IPS-18c (cell line): ENCODE results near the gene ZNF311.

Source experiments
- H3K4me3 ChIP-seq: 2 replicates; pipeline ENCODE4 v1.7.0; 2013; ENCODE audit warnings: low read depth, mild to moderate bottlenecking, low read length, moderate library complexity; ENCODE audit not compliant: insufficient read depth
- H3K9me3 ChIP-seq: one replicate; pipeline ENCODE4 v1.6.1; 2013; ENCODE audit warnings: mild to moderate bottlenecking, low read length, moderate library complexity; ENCODE audit not compliant: control insufficient read depth, insufficient read depth

The ZNF311 gene

DNA sequence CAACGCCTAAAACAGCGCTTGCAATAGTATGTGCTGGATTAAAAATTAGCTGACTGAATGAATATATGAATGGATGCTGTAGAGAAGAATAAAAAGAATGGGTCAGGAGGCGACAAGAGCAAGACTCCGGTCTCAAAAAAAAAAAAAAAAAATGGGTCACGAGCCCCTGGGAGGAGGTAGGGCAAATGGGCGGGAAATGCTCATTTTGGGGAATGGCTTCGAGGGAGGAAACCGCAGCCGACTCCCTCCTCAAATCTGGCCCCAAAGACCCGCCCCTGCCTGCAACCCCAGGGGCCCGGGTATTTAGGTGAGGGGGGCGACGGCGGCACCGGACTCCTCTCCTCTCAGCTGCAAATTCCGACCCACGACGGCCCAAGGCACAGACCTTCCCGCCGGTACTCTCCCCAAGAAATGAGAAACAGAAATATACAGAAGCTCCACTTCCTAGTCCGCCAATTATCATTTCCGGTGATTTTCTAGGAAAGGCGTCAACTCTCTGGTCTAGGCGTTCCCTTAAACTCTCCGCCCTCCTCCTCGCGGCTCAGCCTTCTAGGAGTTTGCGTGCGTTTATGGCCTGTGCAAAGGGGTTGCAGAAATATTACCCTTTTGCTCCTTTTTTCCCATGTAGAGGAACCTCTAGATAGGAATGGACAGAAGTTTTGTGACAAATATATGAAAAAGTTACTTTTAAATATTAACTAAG is at the start of gene ZNF311:
TSS of gene ZNF311 (minus strand) at position 133 of the 703 bp plus-strand sequence. CDS start 1,361 bp downstream, outside the sequence.
- no peaks in the 10 kb centered on the region for H3K9me3 ChIP-seq
- H3K4me3 ChIP-seq: peak within 1 kb of the TSS; percentile 43

DNA sequence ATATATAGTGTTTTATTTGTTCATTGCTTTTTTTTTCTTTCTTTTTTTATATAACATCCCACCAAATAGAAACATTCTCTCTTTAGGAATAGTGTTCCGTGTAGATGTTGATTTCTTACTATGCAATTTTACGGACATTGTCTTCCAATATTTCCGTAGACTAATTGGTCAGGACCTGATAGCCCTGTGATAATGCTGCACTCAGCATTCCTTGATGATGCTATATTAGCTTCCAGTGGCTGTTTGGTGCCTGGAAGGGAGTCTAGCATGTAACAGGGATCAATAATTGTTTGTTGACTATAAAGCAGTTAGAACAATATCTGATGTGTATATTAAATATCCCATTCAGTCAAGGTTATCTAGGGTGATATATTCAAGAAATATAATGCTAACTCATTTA is 46.6 kb upstream of the ZNF311 start:
- Histone ChIP-seq H3K4me3 (no peak overlapping the region), H3K9me3 (no peaks in the 10 kb centered on the region)

DNA sequence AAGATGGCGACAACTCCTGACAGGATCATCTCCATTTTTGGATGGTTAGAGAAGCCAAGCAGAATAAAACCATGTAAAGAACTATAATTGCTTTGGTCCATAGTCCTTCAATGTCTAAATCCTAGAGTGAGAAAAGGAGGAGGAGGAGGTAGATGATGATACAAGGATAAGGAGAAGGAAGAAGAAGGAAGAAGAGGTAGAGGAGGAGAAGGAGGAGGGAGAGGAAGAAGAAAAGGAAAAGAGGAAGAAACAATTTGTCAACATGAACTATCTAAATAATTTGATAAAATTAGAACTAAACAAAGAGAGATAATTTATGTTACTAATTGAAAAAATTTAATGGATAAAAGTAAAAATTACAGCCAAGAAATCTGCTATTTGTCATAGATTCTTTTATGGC is 40.0 kb upstream of the ZNF311 start, which contains the start of gene OR2W1:
TSS of gene OR2W1 (minus strand) at position 101 of the 400 bp plus-strand sequence. CDS start at position 101, 0 bp downstream.
- Histone ChIP-seq H3K4me3 (no peak within 1 kb of the TSS), H3K9me3 (no peaks in the 10 kb centered on the region)

DNA sequence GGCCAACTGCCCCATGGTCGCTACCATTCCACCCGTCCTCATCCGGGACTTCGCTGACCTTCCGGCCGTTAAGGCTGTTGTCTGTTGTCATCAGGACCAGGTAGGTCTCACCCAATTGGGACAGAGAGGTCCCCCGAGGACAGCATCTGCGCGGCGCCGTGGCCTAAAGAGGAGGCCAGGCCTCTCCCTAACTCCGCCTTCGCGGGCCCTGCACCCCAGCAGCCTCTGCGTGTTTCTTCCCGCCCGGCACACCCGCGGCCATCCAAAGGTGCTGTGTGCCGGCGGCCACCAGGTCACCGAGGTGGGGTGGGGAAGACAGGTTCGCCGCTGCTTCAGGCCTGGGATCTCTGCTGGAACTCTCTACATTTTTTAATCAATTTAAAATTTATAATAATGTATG is 30.8 kb upstream of the ZNF311 start:
- Histone ChIP-seq H3K4me3 (no peak overlapping the region), H3K9me3 (no peaks in the 10 kb centered on the region)

DNA sequence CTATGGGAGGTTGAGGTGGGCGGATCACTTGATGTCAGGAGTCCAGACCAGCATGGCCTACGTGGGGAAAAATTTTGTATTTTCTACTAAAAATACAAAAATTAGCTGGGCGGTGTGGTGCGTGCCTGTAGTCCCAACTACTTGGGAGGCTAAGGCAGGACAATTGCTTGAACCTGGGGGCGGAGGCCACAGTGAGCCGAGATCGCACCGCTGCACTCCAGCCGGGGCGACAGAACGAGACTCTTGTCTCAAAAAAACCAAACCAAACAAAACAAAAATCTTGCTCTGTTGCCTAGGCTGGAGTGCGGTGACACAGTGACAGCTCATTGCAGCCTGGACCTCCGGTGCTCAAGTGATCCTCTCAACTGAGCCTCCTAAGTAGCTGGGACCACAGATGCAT is 23.7 kb upstream of the ZNF311 start:
- H3K4me3 ChIP-seq: no peak overlapping the region

DNA sequence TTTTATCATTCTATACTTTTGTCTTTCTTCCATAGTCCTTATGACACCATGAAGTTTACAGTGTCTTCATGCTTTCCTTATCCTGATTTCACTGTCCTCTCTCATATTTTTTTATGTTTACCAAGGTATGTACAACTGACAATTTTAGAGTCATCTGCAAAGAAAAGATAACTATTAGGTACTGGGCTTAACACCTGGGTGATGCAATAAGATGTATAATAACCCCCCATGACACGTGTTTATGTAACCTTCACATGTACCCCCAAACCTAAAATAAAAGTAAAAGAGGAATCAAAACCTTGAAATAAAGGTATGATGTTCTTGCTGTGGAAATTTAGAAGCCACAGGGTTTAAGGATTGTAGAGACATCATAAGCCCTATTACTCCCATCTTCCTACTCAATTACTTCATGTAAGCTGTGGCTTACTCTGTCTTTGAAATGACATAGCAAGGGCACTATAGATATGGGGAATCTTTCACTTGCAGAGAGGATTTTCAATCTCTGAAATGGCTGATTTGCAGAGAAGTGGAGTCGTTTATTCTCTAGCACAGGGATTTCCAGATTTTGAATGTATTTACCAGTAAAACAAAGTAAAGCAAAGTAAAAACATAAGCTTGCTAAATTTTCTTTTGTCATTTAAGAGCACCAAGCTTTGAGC is 20.9 kb upstream of the ZNF311 start:
- Histone ChIP-seq H3K4me3 (no peak overlapping the region), H3K9me3 (no peaks in the 10 kb centered on the region)

More for the DNA sequence above, 23.7 kb upstream of the ZNF311 start:
- H3K9me3 ChIP-seq: no peaks in the 10 kb centered on the region

DNA sequence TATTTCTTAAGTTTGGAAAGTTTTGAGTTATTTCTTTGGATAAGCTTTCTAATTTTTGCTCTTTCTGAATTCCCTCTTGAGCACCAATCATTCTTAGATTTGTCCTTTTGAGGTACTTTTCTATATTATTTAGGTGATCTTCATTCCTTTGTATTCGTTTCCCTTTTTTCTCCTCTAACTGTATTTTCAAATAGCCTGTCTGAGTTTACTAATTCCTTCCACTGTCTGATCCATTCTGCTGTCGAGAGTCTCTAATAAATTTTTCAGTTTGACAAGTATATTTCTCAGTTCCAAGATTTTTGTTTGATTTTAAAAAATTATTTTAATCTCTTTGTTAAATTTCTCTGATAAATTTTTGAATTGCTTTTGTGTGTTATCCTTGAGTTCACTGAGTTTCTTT is 16.3 kb upstream of the ZNF311 start:
- Histone ChIP-seq H3K9me3 (no peaks in the 10 kb centered on the region), H3K4me3 (no peak overlapping the region)

DNA sequence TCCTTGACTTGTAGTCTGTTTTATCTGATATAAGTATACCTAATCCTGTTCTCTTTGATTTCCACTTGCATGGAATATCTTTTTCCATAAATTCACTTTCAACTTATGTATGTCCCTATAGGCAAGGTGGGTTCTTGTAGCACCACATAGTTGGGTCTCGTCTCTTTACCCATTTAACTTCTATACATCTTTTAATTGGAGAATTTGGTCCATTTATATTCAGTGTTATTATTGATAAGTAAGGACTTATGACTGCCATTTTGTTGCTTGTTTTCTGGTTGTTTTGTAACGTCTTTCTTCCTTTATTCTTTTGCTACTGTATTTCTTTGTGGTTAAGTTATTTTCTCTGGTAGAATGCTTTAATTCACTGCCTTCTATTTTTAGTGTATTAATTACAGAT is 14.5 kb upstream of the ZNF311 start:
- H3K4me3 ChIP-seq: no peak overlapping the region
- H3K9me3 ChIP-seq: no peaks in the 10 kb centered on the region

DNA sequence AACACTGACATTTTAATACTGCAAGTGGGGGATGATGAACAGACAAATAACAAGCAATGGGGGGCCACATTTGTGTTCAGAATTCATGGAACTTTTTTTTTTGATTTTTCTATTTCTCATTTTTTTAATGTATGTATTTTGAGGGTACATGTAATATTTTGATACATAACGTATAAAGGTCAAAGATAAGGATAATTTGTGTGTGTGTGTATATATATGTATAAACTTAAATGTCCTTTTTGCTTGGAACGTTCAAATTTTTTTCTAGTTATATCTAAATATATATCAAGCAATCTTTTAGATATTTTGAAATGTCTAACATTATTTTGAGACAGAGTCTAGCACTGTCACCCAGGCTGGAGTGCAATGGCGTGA is 12.3 kb upstream of the ZNF311 start:
- Histone ChIP-seq H3K4me3 (no peak overlapping the region), H3K9me3 (no peaks in the 10 kb centered on the region)

DNA sequence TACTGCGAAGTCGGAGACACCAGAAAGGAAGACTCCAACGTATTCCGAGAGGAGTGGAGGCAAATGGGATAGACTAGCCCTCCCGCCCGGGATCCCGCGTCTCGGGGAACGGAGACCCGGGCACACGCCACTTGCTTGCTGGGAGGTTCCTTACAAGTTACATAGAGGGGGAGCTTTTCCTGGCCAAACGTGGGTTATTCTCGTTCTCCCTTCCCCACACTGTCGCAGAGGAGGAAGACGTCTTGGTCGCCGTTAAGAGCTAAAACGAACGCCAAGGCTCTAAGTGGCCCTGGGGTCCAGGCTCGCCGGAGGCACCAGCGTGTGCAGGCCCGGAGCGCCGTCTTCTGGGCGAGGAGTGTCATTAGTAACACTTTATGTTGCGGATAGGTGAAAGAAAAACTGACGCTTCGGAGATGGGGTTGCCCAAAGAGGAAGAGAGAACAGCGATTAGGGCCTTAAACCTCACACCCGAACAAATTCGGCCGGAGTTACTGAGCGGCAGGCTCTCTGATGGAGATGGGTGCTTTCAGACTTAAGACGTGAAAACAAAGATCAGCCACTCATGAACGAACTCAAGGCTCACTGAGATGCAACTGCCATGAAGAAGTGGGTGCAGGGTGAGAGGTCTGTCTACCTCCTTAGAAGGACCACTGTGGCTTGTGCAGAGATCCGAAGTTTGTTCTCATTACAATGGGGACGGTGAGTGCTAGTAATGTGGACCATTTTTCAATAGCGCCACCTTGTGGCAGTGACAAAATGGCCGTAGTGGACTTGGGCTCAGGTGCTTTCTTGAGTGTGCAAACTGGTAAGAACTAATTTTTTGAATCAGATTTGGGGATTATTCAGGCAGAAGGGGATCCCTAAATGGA is 11.7 kb upstream of the ZNF311 start:
- peak overlapping the region; percentile 90 for H3K4me3 ChIP-seq

DNA sequence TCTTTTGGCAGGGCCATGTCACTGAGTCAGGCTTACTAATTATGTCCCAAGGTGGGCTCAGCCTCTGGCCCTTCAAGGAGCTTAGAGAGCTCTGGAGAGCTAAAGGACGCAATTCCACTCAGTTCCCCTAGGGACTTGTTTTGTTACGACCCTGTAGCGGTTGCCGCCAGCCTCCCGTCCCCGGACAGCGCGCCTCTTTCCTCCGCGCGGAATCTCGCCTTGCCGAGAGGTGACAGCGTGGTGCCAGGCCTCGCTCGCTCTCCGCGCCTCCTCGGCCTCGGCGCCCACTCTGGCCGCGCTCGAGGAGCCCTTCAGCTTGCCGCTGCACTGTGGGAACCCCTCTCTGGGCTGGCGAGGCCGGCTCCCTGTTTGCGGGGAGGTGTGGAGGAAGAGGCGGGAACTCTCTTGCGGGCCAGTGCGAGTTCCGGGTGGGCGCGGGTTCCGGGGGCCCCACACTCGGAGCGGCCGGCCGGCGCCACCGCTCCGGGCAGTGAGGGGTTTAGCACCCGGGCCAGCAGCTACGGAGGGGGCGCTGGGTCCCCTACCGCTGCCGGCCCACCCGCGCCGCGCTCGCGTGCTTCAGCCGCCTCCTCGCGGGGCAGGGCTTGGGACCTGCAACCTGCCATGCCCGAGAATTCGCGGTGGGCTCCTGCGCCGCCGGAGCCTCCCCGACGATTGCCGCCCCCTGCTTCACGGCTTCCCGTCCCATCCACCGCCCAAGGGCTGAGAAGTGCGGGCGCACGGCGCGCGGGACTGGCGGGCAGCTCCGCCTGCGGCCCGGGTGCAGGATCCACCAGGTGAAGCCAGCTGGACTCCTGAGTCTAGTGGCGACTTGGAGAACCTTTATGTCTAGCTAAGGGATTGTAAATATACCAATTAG is 9.9 kb upstream of the ZNF311 start:
- Histone ChIP-seq H3K4me3 (peak overlapping the region; percentile 84), H3K9me3 (no peaks in the 10 kb centered on the region)

More for the DNA sequence above, 11.7 kb upstream of the ZNF311 start:
- H3K9me3 ChIP-seq: no peaks in the 10 kb centered on the region

DNA sequence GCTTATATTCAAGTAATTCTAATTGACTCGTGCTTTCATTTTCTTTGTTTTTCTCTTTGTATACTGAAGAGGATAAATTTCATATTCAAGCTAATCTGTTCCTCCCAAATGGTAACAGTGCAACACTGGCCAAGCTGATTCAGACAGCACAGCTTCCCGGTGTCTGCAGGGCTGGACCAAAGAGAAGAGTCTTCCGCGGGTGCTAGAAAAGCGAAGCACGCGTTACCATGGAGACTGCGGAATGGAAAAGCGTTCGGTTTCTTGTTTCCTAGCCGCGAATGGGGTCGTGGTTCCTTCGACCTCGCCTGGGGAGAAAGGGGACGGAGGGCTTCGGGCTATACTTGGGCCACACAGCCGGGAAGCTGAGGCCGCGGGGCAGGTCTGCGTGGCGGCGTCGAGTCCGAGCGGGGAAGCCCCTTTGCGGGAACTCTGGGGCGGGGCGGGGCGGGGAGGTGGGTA is 6.2 kb upstream of the ZNF311 start:
- peak overlapping the region; percentile 58 for H3K4me3 ChIP-seq
- H3K9me3 ChIP-seq: no peaks in the 10 kb centered on the region

DNA sequence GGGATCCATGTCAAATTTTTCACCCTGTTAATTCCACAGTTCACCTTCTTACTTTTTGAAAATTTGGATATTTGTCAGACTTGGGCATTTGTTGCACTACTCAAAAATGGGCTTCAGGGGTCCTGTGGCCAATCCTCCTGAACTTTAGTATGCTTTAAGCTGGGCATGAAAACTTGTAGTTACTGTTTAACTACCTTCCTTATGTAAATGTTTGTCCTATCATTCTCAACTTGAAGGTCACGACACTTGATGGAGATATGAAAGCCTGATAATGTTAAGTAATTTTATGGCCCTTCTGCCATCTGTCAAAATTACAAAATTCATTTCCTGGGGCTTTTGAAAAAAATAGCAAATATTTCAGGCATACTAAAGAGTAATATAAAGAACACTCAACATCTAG is 4.2 kb upstream of the ZNF311 start:
- Histone ChIP-seq H3K4me3 (no peak overlapping the region), H3K9me3 (no peaks in the 10 kb centered on the region)

DNA sequence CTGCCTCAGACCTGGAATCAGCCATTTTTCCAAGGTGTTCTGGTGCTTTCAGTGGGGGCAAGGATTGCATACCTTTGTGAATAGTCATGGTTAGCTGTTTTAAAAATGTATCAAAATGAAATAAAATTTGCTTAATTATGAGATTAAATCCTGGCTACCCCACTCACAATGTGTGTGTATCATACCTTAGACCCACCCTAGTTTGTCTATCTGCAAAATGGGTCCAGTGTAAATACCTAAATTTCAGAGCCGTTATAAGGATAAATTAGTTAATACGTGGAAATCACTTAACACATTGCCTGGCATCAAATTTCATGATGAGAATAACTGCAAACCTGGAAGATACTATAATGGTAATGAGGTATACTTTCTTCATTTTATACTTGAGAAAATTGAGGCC is 3.0 kb upstream of the ZNF311 start:
- H3K9me3 ChIP-seq: no peaks in the 10 kb centered on the region

DNA sequence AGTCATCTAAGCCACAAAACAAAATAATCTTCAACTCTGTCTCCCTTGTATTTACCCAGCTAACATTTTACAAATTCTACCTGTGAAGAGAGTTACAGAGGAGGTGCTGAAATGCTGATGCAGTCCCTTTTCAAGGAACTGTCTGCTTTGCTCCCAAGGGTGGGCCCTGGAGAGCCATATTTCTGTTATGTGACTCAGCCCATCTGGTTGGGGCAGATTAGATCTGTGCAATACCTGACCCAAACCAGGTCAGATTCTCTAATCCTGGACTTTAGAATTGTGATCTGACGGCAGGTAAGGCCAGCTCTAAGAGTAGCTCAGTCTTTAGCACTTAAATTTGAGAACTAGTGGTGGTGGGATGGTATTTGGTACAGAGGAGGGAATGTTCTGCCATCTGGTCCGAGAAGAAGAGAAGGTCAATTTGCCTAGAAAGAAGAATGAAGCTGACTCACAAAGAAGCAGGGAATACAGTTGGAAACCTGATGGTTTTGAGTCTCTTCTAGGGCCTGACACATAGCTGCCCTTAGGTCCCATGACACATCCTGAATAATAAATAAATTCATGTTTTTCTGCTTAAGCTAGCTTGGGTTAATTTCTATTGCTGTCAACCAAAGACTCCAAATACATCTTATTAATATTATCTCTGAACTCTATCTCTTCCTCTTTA is 8.1 kb downstream of the ZNF311 start:
- H3K9me3 ChIP-seq: peaks cover 2% of the 10 kb centered on the region
- H3K4me3 ChIP-seq: no peak overlapping the region

More for the DNA sequence above, 3.0 kb upstream of the ZNF311 start:
- H3K4me3 ChIP-seq: no peak overlapping the region

DNA sequence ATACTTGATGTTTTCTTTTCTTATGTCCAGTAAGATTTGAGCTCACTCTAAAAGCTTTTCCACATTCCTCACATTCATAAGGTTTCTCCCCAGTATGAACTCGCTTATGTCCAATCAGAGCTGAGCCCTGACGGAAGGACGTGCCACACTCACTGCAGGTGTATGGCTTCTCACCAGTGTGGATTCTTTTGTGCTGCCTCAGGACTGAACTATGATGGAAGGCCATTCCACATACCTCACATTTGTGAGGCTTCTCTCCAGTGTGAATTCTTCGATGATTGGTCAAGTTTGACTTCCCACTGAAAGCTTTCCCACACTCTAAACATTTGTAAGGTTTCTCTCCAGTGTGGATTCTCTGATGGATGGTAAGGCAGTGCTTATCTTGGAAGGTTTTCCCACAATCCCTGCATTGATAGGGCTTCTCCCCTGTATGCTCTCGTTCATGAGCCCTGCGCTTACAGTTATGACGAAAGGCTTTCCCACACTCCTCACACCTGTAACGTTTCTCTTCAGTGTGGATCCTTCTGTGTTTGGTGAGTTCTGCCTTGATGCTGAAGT is 9.9 kb downstream of the ZNF311 start:
- H3K4me3 ChIP-seq: no peak overlapping the region
- peaks cover 2% of the 10 kb centered on the region for H3K9me3 ChIP-seq
